HG03097 (cell line): ENCODE data around the gene UBE2F.

Experiments
- ATAC-seq: cut with Tn5 transposase; IDR thresholded peaks from one replicate; pipeline ENCODE4 v1.9.1; 2021; ENCODE audit not compliant: unreplicated experiment, low FRiP score

UBE2F gene, protein sequence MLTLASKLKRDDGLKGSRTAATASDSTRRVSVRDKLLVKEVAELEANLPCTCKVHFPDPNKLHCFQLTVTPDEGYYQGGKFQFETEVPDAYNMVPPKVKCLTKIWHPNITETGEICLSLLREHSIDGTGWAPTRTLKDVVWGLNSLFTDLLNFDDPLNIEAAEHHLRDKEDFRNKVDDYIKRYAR

DNA sequence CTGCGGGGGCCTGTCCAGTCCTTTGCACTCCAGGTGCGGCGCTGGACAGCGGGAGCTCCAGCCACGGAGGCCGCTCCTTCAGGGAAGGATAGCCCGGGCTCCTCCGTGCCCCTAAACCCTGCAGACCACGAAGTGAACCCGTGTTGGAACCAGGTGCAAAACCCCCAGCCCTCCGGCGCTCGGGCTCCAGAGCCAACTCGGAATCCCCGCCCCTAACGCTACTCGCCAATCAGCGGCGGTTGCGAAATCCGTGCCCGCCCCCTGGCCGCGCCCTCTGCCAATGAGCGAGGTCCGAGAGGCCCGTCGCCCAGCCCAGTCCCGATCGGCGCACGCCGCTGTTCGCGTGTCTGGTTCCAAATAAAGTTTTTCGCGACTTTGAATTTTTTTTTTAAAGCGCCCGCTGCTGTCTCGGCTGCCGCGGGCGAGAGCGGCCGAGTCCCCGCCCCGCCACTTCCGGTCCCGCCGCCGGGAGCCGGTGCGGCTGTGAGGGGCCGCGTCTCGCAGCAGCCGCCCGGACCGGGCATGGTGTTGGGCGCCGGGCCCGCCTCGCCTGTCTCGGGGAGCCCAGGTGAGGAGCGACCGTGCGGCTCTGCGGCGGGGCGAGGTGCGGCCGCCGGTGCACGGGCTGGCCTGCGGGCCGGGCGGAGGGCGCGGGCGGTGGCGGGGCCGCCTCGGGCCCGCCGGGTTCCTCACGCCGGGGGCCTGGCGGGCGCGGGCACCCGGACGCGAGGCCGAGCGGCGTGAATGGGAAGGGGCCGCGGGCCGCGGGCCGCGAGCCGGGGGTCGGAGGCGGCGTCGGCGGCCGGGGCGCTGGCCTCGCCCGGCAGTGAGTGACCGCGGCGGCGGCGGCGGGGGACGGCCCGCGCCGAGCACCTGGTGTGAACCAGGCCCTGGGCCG is at the start of gene UBE2F:
UBE2F (plus strand) TSS at position 450 of the 898 bp plus-strand sequence. CDS start 6,094 bp downstream, outside the sequence.
- peak; percentile 96 for ATAC-seq

DNA sequence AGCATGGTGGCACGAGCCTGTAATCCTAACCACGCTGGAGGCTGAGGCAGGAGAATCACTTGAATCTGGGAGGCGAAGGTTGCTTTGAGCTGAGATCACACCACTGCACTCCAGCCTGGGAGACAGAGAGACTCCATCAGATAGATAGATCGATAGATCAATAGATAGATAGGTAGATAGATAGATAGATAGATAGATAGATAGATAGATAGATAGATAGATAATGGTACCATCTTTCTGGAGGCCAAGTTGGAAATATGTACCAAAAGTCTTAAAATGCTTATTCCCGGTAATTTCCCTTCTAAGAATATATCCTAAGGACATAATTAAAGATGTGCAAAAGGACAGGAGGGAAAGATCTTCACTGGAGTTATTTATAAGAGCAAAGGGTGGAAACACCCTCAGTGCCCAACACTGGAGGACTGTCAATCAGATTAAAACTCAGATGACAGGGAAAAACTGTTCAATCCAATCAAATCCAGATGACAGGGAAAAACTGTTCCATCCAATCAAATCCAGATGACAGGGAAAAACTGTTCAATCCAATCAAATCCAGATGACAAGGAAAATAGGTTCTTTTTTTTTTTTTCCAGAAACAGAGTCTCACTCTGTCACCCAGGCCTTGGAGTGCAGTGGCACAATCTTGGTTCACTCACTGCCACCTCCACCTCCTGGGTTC is 49.0 kb upstream of the UBE2F start:
- ATAC-seq: no peak

DNA sequence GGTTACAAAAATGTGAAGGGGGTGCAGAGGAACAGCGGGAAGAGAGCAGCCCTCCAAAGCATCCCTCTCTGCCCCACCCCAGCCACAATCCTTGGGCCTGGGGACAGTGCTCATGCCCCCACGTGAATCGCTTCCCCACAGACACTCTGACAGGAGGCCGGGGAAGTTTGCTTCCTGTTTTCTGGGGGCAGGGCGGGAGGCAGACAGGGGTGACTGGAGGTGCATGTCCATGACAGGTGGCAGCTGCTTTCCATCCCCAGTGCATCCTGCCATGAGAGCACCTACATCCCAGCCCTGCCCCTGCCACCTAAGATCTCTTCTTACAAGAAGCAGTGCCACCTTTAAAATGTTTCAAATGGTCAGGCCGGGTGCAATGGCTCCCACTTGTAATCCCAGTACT is 47.2 kb upstream of the UBE2F start:
- ATAC-seq: no peak

DNA sequence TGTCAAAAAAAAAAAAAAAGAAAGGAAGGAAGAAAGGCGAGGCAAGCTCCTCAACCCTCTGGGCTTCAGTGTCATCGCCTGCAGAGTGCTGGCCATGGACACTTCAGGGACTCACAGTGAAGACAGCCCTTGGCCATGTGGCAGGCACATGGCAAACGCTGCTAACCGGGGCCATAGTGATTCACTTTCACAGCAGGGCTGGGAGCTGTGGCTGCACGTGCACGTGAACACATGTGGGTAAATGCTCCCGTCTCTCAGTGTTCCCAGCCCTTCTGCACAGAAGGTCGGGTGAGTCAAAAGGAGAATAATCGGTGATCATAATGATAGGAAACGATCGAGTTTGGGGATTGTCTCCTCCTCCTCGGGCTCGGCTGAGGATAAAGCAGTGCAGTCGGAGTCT is 46.1 kb upstream of the UBE2F start:
- ATAC-seq: no peak

DNA sequence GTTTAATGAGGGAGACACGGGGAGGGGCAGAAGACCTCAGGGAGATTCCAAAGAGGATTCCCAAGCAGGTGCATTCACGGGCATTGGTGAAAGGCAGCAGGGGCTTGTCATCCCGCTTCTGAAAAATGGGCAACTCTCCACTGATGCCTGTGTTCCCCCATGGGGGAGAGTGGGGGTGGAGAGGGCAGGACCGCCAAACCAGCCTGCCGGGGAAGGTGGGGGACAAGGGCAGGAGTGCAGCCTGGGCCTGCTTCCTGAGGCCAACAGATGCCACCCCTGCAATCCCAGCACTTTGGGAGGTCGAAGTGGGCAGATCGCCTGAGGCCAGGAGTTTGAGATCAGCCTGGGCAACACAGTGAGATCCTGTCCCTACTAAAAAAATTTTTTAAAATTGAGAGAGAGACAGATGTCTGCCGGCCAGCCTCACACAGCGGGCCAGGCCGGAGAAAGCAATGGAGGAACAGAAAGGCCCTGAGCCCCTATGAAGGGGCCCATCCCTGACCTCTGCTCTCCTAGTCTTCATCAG is 44.8 kb upstream of the UBE2F start:
- ATAC-seq: no peak

DNA sequence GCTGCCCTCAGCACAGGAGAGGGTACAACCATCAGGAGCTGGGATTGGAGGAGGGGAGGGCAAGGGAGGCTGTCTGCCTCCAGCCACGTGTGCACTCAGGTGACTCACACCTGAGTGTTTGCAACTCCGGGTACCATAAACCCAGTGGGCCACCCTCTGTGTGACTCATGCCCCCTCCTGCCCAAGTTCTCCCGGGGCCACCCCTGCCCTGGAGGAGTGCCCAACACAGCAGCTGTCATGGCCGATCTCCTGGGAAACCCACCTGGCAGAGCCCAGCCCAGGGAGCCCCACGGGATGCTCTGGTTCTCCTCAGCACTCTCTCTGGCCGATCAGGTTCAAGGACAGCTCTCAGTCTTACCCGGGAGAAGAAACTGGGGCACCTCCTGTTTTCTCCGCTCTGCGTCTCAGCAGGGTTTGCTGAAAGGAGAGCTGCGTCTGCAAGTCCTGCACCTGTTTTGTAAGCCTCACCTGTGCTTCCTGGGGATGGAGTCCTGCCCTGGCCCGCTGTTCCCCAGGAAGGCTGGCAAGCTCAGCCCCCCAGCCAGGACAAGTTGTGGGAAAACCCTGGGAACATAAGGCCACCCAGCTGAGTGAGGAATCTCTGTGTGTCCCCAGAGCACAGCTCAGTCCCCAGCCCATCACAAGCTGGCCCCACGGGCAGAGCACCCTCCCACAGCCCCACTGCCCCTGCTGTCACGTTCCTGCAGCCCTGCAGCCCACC is 44.0 kb upstream of the UBE2F start:
- ATAC-seq: no peak

DNA sequence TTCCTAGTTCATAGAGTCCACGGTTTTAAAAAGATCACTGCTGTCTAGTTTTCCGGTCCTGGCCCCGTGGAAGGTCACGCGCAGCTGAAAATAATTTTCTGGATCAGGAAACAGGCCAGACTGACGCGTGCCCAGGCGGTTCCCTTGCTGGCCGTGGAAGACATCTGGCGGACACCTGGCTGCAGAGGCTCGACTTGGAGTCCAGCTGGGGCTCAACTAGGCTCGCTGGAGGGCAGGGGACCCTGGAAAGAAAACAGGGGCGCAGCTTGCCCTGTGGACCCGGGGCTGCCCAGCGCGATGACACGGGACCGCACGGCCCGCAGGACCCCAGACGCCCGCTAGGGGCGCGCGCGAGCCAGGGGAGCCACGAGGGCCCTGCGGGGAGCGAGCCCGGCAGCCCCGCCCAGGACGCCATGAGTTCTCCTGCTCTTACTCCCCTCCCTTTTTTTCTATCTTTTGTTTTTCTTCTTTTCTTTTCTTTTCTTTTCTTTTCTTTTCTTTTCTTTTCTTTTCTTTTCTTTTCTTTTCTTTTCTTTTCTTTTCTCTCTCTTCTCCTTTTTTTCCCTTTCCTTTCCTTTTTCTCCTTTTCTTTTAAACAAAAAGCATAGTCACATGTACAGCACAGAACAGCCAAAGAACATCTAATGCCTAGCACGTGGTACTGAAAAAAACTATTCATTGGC is 43.2 kb upstream of the UBE2F start:
- peak; percentile 76 for ATAC-seq

DNA sequence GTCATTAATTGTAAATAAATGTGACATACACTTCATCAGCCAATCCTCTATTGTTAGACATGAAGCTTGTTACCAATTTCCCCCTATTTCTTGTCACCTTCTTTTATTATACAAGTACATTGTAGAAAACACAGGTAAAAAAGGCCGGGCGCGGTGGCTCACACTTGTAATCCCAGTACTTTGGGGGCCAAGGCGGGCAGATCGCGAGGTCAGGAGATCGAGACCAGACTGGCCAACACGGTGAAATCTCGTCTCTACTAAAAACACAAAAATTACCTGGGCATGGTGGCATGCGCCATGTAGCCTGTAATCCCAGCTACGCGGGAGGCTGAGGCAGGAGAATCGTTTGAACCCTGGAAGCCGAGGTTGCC is 42.7 kb upstream of the UBE2F start:
- no peak for ATAC-seq

DNA sequence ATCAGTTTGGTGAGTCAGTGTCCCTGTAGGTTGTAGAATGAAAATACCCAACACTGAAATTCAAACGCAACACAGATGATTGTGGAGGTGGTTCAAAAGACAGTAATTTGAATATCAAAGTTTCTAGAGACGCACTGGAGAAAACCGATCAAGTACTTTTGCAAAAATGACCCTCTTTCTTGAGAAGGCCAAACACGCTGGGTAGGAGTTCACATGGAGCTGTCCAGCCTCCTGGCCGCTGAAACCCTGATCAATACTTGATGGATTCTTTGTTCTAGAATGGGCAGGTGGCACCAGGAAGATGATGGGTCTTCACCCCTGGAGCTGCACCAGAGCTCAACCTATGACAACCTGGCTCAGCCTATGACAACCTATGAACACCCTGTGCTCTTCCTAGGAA is 39.7 kb upstream of the UBE2F start:
- no peak for ATAC-seq

DNA sequence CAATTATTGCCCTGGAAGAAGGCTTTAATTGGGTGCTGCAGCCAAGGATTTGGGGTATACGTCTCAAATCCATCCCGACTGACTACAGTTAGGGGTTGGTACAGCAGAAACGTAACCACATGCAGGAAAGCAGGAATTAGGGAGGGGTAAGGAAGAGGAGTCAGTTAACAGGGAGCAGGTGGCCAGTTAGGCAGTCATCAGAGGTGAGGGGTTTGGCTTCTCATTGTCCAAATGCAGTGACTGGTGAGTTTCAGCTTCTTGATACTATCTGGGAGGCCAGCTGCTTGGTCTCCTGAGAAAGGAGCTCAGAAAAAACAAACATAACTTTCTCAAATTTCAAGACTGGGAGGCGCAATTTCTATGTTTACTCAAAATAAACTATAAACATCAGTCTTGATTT is 38.8 kb upstream of the UBE2F start:
- no peak for ATAC-seq

DNA sequence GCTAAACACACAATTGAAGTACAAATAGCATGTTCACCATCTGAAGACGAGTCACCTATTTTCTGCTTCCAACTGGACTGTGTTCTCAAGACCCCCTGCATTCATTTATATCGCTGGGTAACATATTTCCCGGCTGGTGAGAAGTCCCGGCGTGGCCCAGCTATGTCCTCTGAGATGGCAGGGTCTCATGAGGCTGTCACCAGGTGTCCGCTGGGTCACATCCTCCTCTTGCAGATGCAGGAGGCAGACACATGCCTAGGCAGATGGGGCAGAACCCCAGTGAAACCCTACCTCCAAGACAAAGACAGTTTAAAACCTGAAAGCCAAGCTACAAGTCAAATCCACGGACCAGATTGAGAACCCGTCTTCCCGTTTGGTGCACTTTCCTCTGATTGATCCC is 36.8 kb upstream of the UBE2F start:
- ATAC-seq: no peak

DNA sequence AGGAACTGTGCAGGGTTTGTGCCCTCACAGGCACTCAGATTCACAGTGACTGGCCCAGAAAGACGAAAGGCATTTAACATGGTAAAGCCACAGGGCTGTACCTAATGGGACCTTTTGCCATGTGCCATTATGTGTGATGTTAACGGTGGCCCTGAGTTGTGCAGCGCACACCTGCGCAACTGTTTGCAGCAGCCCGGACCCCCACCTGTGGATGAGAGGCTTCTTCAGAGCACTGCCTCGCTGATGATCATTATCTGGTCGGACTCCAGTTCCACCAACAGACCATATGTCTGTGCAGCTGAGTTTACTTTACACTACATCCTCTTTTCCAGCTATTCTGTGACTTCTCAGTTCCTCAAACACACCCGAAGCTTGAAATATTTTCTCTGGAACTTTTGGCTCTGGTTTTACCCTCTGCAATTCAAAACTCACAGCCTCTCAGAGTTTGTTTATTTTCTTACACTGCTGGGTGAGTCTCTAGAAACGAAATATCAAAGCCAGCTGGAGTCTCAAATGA is 35.6 kb upstream of the UBE2F start:
- no peak for ATAC-seq

DNA sequence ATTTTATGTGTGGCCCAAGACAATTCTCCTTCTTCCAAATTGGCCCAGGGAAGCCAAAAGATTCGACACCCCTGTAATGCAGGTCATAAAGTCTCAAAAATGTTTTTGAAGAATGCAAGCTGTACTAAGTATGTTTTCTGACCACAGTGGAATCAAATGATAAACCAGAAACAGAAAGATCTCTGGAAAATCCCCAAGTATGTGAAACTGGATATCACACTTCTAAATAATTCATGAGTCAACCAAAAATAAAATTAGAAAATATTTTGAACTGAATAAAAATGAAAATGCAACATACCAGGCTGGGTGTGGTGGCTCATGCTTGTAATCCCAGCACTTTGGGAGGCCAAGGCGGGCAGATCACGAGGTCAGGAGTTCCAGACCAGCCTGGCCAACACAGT is 34.1 kb upstream of the UBE2F start:
- ATAC-seq: no peak

DNA sequence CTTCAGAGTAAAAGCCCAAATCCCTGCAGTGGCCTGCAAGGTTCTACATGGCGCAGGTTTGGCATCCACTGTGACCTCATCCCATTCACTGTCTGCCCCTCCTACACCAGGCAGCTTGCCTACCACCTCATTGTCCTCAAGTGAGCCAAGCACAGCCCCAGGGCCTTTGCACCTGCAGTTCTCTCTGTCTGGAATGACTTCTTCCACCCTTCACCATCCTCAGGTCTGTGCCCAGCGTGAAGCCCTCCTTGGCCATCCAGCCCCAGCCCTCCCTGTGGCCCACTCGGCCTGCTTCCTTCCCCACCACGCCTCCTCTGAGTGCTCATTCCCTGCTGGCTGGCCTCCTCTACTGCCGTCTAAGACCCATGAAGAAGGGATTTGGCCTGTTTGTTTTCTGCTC is 32.6 kb upstream of the UBE2F start:
- no peak for ATAC-seq

DNA sequence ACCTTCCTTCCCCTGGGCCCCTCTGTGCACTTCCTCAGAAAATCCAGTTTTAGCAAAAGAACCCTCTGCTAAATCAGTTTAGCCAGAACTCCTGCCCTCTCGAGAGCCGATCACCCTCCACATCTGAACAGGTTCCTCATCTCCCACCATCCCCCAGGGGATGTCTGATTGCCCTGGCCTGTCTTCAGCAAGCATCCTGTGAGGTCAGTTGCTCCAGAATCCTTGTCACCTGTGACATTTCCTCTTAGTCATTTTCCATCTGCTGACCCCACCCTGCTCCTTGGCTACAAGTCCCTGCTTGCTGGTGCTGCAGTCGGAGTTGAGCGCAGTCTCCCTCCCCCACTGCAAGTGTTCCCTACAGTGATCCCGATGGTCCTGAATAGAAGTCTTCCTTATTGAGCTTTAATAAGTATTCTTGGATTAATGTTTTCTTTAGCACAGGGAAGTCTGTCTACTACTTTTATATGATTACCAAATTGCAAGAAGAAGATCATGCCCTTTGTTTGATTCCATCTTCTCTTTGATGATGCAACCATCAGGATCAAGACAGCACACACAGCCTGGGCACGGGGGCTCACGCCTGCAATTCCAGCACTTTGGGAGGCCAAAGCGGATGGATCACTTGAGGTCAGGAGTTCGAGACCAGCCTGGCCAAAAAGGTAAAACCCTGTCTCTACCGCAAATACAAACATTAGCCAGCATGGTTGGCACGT is 30.9 kb upstream of the UBE2F start:
- no peak for ATAC-seq

DNA sequence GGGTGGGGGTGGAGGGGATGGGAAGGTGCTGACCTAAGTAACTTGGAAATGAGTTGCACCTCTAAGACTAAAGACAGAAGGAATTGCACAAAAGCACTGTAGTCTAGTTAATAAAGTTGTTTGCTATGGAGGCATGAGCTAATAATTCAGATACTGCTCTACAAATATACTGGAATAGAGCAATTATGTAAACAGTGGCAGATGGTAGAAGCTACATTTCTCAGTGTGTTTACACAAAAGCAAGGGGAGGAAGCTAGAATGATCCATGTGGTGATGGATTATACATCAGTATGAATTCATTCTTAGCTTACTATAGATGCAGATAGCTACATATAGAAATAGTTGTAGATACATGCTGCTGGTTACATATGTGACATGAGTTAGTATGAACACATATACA is 27.6 kb upstream of the UBE2F start:
- ATAC-seq: no peak

DNA sequence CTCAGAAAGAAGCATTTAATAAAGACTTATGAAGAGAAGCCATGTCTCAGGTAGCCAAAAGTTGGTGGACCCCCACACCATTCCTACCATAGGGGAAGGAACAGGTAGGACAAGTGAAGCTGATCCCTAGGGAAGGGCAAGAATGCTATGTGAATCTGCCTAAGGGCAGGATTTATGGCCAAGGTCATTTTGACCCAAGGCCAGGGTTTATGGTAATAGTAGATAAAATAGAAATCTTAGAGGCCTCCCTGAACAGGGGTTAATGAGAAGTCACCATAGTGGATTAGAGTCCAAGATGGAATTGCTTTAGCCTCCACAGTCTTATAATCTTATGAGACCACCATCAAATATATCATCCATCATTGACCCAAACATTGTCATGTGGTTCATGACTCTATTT is 26.0 kb upstream of the UBE2F start:
- no peak for ATAC-seq

DNA sequence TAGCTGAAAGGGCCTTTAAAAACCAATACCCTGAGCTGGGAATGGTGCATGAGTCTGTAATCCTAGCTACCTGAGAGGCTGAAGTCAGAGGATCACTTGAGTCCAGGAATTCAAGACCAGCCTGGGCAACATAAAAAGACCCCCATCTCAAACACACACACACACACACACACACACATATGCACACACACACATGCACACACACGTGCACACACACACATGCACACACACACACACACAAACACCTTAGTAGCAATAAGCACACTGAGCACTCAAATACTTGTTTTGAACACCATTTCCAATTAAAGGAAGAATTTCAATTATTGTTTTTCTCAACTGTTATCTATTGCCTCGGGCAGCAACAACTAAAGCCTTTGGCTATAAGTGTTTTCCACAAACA is 25.6 kb upstream of the UBE2F start:
- ATAC-seq: no peak

DNA sequence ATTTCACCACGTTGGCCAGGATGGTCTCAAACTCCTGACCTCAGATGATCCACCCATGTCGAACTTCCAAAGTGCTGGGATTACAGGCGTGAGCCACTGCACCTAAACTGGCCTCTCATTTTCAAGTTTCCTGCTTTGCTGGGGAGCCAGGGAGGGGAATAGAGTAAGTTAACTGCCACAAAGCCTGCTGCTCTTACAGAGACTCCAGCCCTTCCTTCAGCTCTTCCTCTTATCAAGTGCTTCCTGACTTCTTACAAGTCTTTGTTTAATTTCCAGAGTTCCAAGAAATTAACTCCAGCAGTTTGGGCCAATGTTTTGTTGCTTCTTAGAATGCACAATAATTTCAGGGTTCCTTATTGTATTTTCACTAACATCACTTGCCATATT is 24.3 kb upstream of the UBE2F start:
- no peak for ATAC-seq
